Occipital lobe (tissue), 2 donors: ENCODE measurements around the gene OPRL1. TPM values are rescaled to one million over a fixed set of nuclear protein-coding genes. Genes with fewer than 3 reads are reported as not detected.
A peak's percentile ranks its signal among the peaks of the same experiment; 100 is the strongest.
"Not testable (repeated sequence)": the region's sequence is repeated elsewhere in the genome, so short reads cannot be mapped to it uniquely, and the experiment has no call there.

Experiments
- DNase-seq: peaks from one replicate; lab custom pipeline; 2025; lab: John Stamatoyannopoulos, UW
- total RNA-seq: library from RNA; depleted of rRNA; stranded (reverse); fragments of >200 nt; gene quantifications from one replicate; pipeline ENCODE4 v1.2.3, GENCODE V29; 2014

Gene OPRL1
- total RNA-seq, 1 donor from 2014 or later, result 14.3 TPM

DNA sequence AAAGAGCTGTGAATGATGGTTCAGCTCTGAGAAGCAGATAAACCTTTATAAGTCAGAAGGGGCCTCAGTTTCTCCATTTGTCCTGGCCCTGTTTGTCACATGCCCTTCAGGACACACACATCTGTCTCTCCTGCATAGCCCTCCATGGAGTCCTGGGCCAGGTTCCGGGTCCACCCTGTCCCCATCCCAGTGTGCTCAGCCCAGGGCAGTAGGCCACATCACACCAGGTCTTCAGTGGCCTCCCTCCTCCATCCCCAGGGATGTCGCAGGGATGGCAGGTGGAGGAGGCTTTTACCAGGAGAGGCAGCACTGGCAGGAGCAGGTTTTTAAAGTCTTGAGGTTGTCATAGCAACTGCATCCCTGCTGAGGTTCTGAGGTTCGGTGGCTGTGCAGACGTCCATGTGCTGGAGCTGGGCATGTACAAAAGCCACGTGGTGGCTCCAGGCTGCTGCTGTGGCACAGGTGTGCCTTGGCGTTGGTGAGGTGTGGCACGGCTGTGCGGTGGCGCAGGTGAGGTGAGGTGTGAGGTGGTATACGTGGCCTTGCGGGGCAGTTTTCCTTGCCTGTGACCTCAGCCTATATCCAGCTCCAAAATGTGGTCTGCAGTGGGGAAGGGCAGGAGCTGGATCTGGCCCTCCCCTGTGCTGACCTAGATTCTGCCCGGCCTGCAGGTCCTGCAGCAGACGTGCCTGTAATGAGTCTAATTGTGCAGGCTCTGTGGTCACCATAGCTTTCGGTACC, 35.5 kb downstream of the OPRL1 start:
- peak; percentile 55 for DNase-seq

DNA sequence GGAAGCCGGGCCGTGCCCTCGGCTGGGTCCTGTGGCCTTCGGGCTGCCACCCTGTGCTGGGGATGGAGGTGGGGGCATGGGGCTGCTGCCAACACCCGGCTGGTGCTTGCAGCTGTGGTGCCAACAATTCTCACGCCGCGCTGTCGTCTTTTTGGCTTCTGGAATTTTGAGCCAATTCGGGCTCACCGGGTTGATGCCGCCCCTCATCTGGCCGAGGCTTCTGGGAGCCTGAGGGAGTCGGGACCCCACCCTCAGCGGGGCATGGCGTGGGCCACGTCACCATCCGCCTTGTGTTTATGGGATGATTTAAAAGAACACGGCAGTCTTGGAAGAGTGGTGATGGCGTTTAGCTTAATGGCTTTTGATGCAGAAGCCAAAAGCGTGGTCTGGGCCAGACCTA, 36.1 kb downstream of the OPRL1 start:
- no peak for DNase-seq

GRCh38 chr20:64116541-64117431, 36.9 kb downstream of the OPRL1 start:
- no peak for DNase-seq

DNA sequence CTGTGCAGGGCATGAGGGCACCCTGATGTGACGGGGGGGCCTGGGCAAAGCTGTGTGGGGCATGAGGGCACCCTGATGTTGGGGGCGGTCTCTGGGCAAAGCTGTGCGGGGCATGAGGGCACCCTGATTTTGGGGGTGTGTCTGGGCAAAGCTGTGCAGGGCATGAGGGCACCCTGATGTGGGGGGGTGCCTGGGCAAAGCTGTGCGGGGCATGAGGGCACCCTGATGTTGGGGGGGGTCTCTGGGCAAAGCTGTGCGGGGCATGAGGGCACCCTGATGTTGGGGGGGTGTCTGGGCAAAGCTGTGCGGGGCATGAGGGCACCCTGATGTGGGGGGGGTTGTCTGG, 37.5 kb downstream of the OPRL1 start:
- DNase-seq, result not testable (repeated sequence)

GRCh38 chr20:64119301-64119680, 39.4 kb downstream of the OPRL1 start:
- no peak for DNase-seq

GRCh38 chr20:64119681-64120341, 39.9 kb downstream of the OPRL1 start:
- no peak for DNase-seq

DNA sequence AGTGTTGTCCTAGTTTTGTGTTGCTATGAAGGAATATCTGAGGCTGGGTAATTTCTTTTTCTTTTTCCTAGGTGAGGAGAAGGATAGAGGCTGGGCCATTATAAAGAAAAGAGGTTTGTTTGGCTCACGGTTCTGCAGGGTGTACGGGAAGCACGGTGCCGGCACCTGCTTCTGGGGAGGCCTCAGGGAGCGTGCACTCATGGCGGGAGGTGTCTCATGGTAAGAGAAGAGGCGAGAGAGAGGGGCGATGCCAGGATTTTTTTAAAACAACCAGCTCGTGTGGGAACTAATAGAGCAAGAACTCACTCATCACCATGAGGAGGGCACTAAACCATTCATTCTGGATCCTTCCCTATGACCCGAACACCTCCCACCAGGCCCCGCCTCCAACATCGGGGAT, 41.7 kb downstream of the OPRL1 start:
- DNase-seq, result no peak

- DNase-seq, result not testable (repeated sequence)
Observed at GRCh38 chr20:64122927-64123326, 43.0 kb downstream of the OPRL1 start.

- not testable (repeated sequence) for DNase-seq
Observed at GRCh38 chr20:64123517-64123916, 43.6 kb downstream of the OPRL1 start.

GRCh38 chr20:64129146-64129782, 49.4 kb downstream of the OPRL1 start:
- no peak for DNase-seq

DNA sequence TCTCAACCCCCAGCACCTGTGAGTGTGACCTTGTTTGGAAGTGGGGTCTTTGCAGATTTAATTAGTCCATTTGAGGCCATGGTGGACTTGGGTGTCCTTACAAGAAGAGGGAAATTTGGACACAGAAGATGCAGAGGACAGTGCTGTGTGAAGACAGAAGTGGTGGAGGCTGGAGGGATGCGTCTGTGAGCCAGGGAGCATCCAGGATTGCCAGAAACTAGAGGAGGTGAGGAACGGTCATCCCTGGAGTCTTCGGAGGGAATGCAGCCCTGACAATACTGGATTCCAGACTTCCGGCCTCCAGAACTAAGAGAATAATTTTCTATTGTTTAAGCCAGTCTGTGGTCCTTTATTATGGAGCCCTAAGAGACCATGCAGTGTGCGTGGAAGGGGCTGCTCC, 50.4 kb downstream of the OPRL1 start:
- no peak for DNase-seq

DNA sequence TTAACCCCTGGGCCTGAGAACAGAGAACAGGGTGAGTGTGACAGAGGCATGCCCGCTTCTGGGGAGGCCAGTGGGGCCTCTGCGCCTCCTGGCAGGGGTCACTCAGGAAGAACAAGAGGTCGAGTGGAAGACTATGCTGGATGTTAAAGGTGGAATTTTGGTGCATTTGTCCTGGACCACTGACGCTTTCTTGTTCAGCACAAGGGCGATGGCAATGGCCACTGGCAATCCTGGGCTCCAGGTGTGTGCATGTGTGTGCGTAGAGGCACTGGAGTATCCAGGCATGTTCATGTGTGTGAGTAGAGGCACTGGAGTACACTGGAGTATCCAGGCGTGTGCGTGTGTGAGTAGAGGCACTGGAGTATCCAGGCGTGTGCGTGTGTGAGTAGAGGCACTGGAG, 51.0 kb downstream of the OPRL1 start:
- no peak for DNase-seq

GRCh38 chr20:64131406-64131805, 51.5 kb downstream of the OPRL1 start:
- DNase-seq, result no peak

- DNase-seq, result no peak
Observed at GRCh38 chr20:64133951-64134407, 54.1 kb downstream of the OPRL1 start.

- DNase-seq, result not testable (repeated sequence)
Observed at GRCh38 chr20:64134744-64135143, 54.9 kb downstream of the OPRL1 start.

GRCh38 chr20:64136004-64136710, 56.3 kb downstream of the OPRL1 start:
- no peak for DNase-seq

DNA sequence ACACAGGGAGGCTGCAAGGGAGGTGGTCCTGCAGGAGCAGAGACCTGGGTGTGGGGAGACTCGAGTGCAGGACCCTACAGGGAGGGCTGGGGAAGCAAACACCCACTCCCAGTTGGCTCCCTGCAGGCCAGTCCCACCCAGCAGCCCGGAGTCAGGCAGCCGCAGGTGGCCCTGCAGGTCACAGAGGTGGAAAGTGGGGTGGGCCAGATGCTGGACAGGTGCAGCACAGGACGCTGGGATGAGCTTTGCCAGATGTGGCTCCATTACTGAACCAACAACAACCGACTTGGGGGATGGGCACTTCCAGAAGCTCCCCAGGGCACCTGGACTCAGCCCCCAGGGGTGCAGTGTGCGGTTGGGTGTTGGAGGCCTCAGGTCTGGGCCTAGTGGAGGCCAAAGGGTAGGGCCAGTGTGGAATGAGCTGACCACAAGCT, 57.7 kb downstream of the OPRL1 start:
- DNase-seq, result no peak

- no peak for DNase-seq
Observed at GRCh38 chr20:64138276-64138815, 58.5 kb downstream of the OPRL1 start.

DNA sequence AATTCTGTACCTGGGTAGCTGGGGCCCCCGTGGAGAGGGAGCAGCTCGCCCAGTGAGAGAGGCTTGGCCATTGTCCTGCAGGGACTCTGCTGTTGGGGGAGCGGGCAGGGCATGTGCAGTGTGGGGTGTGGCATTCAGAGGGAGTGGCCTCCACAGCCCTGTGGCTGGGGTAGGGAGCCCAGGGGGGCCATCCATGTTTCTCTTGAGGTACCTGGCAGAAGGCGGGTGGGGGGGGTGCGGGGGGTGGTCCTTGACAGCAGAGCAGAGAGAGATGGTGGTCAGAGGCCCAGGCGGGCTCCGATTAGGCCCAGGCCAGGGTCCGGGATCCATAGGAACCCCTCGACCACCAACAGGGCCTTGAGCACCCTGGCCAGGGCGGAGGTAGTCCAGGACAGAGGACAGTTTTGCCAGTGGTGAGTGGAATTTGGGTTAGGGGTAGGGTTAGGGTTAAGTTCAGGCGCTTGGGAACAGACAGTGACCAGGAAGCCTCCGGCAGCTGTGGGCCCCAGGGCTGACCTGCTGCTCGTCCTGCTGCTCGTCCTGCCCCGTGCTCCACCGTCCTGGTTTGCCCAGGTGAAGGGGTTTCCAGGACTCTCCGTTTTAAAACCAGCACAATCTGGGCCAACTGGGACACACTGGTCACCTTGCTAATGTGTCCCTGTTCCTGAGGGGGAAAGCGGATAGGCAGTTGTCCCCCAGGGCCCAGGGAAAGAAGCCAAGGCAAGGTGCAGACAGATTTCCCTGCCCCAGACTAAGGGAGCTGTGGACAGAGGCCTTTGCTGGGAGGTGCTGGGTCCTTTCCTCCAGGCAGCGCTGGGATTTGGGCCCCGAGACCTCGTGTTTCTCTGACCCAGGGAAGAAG, 59.5 kb downstream of the OPRL1 start:
- DNase-seq, result no peak
